ENCODE results near the gene PRAC1.

PRAC1 gene

GRCh38 chr17:48761114-48761513 lies 38.8 kb upstream of the PRAC1 start:
- Histone ChIP-seq H3K9ac (no peak overlapping the region), H3K27me3 (ENCODE audit: control insufficient read depth, insufficient read depth, low read length) (no peaks in the 10 kb centered on the region)

GRCh38 chr17:48760411-48760810 lies 38.1 kb upstream of the PRAC1 start:
- Histone ChIP-seq H3K4me1 (no peaks in the 10 kb centered on the region), H3K9ac (no peak overlapping the region), H3K4me2 (ENCODE audit: low read length) (no peak overlapping the region), H3K4me3 (ENCODE audit: low read depth, low read length) (no peak overlapping the region), H2AFZ (no peak overlapping the region), H3K36me3 (ENCODE audit: control insufficient read depth, insufficient read depth, low read length) (no peaks in the 10 kb centered on the region), H3K27me3 (ENCODE audit: control insufficient read depth, insufficient read depth, low read length) (no peaks in the 10 kb centered on the region), H3K79me2 (no peaks in the 10 kb centered on the region), H3K27ac (no peak overlapping the region), H3K9me3 (ENCODE audit: control insufficient read depth, low read length) (no peaks in the 10 kb centered on the region)
- TF ChIP-seq CTCF (IDR thresholded peaks at IDR 0.05): no peak

More at GRCh38 chr17:48761114-48761513, 38.8 kb upstream of the PRAC1 start:
- H3K4me3 ChIP-seq (ENCODE audit: low read depth, low read length): no peak overlapping the region
- no peak for TF ChIP-seq CTCF (IDR thresholded peaks at IDR 0.05)
- no peaks in the 10 kb centered on the region for H3K79me2 ChIP-seq
- H3K4me1 ChIP-seq: no peaks in the 10 kb centered on the region
- no peak overlapping the region for H3K4me2 ChIP-seq (ENCODE audit: low read length)
- H2AFZ ChIP-seq: no peak overlapping the region
- no peak overlapping the region for H3K27ac ChIP-seq
- H3K36me3 ChIP-seq (ENCODE audit: control insufficient read depth, insufficient read depth, low read length): no peaks in the 10 kb centered on the region
- H3K9me3 ChIP-seq (ENCODE audit: control insufficient read depth, low read length): no peaks in the 10 kb centered on the region

GRCh38 chr17:48759288-48759687 lies 37.0 kb upstream of the PRAC1 start:
- no peak overlapping the region for H2AFZ ChIP-seq
- no peaks in the 10 kb centered on the region for H3K79me2 ChIP-seq
- no peak overlapping the region for H3K9ac ChIP-seq
- no peaks in the 10 kb centered on the region for H3K9me3 ChIP-seq (ENCODE audit: control insufficient read depth, low read length)
- H3K4me2 ChIP-seq (ENCODE audit: low read length): no peak overlapping the region
- no peak overlapping the region for H3K27ac ChIP-seq
- no peaks in the 10 kb centered on the region for H3K4me1 ChIP-seq
- H3K4me3 ChIP-seq (ENCODE audit: low read depth, low read length): no peak overlapping the region
- no peak for TF ChIP-seq CTCF (IDR thresholded peaks at IDR 0.05)
- H3K27me3 ChIP-seq (ENCODE audit: control insufficient read depth, insufficient read depth, low read length): no peaks in the 10 kb centered on the region
- H3K36me3 ChIP-seq (ENCODE audit: control insufficient read depth, insufficient read depth, low read length): no peaks in the 10 kb centered on the region

GRCh38 chr17:48757524-48757961 lies 35.2 kb upstream of the PRAC1 start:
- Histone ChIP-seq H3K79me2 (no peaks in the 10 kb centered on the region), H3K9ac (no peak overlapping the region), H3K36me3 (ENCODE audit: control insufficient read depth, insufficient read depth, low read length) (no peaks in the 10 kb centered on the region), H3K4me2 (ENCODE audit: low read length) (no peak overlapping the region), H3K9me3 (ENCODE audit: control insufficient read depth, low read length) (no peaks in the 10 kb centered on the region), H2AFZ (no peak overlapping the region), H3K27me3 (ENCODE audit: control insufficient read depth, insufficient read depth, low read length) (peaks cover 4% of the 10 kb centered on the region), H3K4me1 (no peaks in the 10 kb centered on the region), H3K4me3 (ENCODE audit: low read depth, low read length) (no peak overlapping the region), H3K27ac (no peak overlapping the region)
- no peak for TF ChIP-seq CTCF (IDR thresholded peaks at IDR 0.05)

- no peaks in the 10 kb centered on the region for H3K79me2 ChIP-seq
- H3K4me2 ChIP-seq (ENCODE audit: low read length): no peak overlapping the region
- H3K9ac ChIP-seq: no peak overlapping the region
- no peaks in the 10 kb centered on the region for H3K4me1 ChIP-seq
- H3K36me3 ChIP-seq (ENCODE audit: control insufficient read depth, insufficient read depth, low read length): no peaks in the 10 kb centered on the region
- no peak overlapping the region for H3K4me3 ChIP-seq (ENCODE audit: low read depth, low read length)
- H3K27ac ChIP-seq: no peak overlapping the region
- TF ChIP-seq CTCF (IDR thresholded peaks at IDR 0.05): no peak
- H3K27me3 ChIP-seq (ENCODE audit: control insufficient read depth, insufficient read depth, low read length): peaks cover 4% of the 10 kb centered on the region
- no peak overlapping the region for H2AFZ ChIP-seq
- no peaks in the 10 kb centered on the region for H3K9me3 ChIP-seq (ENCODE audit: control insufficient read depth, low read length)
Observed at GRCh38 chr17:48756830-48757251, 34.5 kb upstream of the PRAC1 start.
